HG03571 (cell line): Measurements from ENCODE around the gene VPS26B.
A peak's percentile ranks its signal among the peaks of the same experiment; 100 is the strongest.
"Not testable (repeated sequence)": the region's sequence is repeated elsewhere in the genome, so short reads cannot be mapped to it uniquely, and the experiment has no call there.

Source experiments
- ATAC-seq: cut with Tn5 transposase; IDR thresholded peaks from one replicate; pipeline ENCODE4 v1.9.1; 2021; ENCODE audit not compliant: unreplicated experiment

Gene VPS26B

DNA sequence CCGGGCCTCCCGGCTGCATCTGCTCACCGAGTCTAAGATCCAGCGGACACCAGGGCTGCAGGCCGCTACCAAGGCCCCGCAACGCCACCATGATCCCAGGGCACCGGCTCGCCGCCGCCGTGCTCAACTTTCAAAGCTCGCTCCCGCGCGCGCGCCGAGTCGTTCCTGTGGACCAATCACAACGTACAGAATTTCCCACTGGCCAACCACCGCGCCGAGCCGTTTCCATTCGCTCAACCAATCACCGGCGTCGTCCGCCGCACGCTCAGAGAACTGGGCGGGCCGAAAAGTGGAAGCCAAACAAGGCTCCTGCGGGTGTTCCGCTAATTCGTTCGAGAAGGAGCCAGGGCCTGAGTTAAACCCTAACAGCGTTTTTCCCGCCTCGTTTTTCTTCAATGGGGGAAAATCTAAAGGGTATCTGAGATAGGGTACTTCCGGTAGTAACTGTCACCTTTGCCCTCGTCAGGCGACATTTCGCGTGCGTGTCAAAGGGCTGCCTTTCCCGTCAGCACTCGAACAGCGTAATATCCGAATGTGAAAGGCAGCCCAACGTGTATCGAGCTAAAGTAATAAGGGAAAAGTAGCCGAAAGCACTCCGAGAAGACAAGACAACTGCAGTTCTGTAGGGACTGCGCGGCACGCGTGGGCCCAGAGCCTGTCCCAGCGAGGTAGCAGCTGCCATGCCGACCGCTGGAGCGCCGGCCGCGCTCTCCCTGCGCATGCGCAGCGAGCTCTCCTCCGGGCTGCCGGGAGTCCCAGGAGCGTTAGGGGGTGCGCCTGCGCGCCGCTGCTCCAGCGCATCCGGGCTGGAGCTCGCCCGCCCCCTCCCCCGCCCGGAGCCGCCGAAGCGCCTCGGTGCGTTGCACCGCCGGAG lies at the start of gene VPS26B, which contains the start of gene NCAPD3:
Gene VPS26B, plus strand, starts transcription at position 836 of the 874 bp plus-strand sequence. CDS start 452 bp downstream, outside the sequence.
Gene NCAPD3, minus strand, starts transcription at position 132 of the 874 bp plus-strand sequence. Its CDS starts 41 bp downstream, at position 91.
- ATAC-seq = peak; percentile 67

- no peak for ATAC-seq
These were observed 48.2 kb upstream of the VPS26B start for GRCh38 chr11:134176284-134176683.

DNA sequence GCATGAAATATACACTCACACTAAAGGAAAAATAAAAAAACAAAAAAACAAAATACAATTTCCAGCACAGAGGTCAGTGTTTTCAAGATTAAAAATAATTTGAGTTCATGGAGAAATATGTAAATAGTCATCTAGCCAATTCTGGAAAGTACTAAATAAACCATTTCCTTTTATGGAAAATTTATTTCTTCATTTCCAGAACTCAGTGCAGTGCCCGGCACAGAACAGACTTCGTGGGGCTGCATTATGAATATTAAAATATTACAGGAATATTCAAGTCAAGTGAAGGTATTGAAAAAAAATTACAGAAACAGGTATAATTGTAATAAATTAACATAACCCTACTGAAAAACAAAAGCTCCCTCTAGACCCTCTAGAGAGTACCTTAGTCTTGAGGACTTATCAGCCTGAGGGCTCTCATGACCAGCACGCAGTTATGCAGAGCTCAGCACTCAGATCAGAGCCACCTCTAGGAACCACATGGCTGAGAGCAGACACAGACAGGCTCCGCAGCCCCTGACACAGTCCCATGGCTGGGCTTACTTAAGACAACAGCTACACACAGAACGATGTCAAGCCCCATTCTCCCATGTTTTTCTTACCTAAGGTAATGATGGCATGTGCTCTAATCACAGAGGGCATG lies 46.3 kb upstream of the VPS26B start:
- ATAC-seq = no peak

DNA sequence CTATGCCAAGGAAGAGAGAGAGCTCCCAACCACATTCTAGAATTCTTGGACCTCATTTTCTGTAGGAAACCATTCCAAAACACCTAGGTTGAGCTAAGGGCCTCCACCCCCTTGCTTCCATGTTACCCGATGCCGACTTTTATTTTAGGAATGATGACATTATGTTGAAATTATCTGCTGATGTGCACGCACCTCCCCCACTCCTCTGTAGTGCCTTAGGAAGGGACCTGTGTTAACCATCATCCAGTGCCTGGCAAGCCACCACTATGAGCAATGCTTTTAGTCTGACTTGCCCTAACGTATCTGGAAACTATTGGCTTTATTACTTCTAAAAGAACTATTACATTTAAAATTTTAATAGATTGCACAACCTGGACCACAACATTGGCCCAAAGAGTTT lies 42.8 kb upstream of the VPS26B start:
- no peak for ATAC-seq

GRCh38 chr11:134188092-134188491 lies 36.4 kb upstream of the VPS26B start:
- not testable (repeated sequence) for ATAC-seq

DNA sequence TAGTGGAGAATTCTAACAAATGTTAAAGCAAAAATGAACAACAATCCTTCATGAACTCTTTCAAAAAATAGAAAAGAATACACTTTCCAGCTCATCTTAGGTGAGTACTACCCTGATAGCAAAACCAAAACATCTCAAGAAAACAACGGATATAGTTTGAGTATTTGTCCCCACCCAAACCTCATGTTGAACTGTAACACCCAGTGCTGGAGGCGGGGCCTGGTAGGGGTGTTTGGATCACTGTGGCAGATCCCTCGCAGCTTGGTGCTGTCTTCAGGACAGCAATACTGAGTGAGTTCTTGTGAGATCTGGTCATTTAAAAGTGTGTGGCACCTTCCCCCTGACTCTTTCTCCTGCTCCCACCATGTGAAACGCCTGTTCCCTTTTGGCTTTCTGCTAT lies 27.7 kb upstream of the VPS26B start:
- ATAC-seq = no peak

GRCh38 chr11:134199531-134199930 lies 24.9 kb upstream of the VPS26B start:
- no peak for ATAC-seq

- ATAC-seq = no peak
These were observed 23.8 kb upstream of the VPS26B start for GRCh38 chr11:134200688-134201087.

DNA sequence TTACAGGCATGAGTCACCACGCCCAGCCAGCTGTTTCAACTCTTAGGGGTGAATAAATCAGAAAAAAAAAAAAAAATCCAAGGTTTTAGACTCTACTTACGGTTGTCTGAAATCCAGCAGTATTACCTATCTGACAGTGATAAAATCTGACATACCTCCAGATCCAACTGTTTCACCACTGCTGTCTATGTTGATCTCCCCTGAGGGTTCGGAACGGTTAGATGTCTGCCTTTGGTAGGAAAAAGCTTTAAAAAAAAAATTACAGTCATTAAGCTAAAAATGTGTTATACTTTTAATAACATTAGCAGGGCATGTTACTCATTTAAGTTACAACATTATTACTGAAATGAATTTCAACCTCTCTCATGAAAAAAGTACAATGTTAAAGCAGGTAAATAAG lies 21.8 kb upstream of the VPS26B start:
- ATAC-seq = no peak

DNA sequence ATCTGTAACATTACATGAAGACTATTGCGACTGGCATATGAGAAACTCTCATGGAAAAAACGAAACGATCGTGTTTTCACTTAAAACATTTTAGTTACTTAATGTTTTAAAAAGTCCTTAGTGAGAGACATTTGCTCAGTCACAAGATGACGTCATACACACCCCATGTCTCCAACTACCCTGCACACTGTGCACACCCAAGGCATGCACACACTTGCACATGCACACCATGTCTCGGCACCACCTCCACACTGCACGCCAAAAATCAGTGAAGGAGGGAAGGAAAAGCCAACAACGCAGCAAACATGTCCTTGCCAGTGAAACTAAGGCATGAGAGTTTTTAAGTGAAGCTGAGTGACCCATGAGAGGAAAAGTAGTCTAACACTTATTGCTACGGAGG lies 18.7 kb upstream of the VPS26B start:
- ATAC-seq = no peak

GRCh38 chr11:134206185-134206584 lies 18.3 kb upstream of the VPS26B start:
- no peak for ATAC-seq

- no peak for ATAC-seq
These were observed 16.8 kb upstream of the VPS26B start for GRCh38 chr11:134207538-134208239.

- ATAC-seq = no peak
These were observed 8.6 kb upstream of the VPS26B start for GRCh38 chr11:134215836-134216235.

- no peak for ATAC-seq
These were observed 7.7 kb upstream of the VPS26B start for GRCh38 chr11:134216816-134217215.

DNA sequence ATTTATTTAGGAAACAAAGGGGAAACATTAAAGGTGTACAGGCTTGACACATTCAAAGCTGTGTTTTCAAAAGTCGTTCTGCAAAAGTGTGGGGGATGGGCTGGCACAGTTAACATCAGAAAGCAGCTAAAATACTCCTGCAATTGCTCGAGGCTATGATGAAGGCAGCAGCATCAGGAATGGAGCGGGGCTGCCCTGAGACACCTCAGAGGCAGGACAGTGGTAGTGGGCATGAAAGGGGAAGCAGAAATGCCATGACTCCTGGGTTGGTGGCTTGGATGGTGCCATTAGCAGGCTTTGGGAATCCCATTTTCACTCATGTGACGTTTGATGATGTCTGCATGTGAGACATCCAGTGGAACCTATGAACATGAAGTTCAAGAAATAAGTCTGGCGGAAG lies 1.4 kb upstream of the VPS26B start:
- ATAC-seq = no peak

- peak; percentile 21 for ATAC-seq
These were observed 516 bp downstream of the VPS26B start for GRCh38 chr11:134224710-134225664.

- no peak for ATAC-seq
These were observed 2.4 kb downstream of the VPS26B start for GRCh38 chr11:134226806-134227325.

GRCh38 chr11:134228625-134229024 lies 4.2 kb downstream of the VPS26B start:
- ATAC-seq = peak; percentile 58

DNA sequence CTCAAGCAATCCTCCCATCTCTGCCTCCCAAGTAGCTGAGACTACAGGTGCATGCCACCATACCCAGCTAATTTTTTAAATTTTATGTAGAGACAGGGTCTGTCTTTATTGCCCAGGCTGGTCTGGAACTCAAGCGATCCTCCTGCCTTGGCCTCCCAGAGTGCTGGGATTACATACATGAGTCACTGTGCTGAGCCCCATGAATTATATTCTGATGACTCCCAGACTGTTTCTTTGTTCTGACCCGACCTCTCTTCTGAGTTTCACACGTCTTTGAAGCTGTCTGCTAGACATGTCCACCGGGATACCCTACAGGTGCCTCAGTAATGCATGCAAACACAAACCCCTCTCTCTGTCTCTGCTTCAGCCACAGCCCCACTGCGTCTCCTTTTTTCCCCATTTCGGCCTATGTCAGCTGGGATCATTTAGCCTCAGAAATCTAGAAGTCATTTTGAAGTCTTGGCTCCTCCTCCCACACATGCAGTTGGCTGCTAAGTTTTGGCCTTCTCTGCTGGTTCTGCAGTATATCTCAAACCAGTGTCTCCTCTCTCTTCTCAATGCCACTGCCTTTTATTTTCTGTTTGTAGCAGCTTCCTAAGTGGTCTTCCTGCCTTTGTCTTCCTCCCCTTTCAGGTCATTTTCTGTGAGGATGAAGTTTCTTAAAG lies 4.8 kb downstream of the VPS26B start:
- no peak for ATAC-seq

DNA sequence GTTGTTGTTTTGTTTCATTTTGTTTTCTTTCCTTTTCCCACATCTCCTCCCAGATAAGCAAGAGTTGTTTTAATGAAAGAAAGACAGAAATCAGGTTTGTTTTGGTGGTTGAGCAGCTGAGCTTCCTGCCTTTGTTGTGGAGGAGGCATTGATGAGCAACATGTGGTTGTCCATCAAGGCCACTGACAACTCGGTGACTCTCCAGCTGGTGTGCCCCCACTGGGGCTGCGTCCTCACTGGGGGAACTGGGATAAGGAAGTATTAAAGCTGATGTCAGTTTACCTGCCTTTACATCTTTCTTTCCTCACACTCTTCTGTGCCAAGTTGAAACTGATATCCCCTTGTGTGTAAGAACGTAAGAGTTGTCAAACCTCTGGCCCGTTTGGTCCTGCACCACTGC lies 5.9 kb downstream of the VPS26B start:
- no peak for ATAC-seq
